HG03439 (cell line): ENCODE data around the gene ATP8A2.

Experiments
- ATAC-seq: cut with Tn5 transposase; IDR thresholded peaks from one replicate; pipeline ENCODE4 v1.9.1; 2021; ENCODE audit warnings: mild to moderate bottlenecking, moderate library complexity; ENCODE audit not compliant: unreplicated experiment

Gene ATP8A2

DNA sequence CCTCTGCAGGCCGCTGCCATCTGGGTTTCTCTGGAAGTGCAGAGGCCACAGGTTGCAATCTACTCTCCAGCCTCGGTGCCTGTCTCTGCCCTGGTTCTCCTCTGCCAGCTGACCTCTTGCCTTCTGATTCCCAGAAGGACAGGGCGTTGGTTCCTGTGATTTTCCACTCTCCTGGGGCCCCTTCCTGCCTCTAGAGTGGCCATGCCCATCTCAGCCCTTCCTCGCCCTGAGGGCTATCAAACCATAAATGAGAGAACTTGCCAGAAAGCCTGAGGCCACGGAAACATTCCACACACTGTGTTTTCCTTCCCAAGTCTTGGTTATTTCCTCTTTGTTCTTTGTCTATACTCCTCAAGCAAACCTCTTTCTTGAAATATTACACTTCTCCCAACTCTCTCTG is 533.8 kb downstream of the ATP8A2 start:
- ATAC-seq: no peak

DNA sequence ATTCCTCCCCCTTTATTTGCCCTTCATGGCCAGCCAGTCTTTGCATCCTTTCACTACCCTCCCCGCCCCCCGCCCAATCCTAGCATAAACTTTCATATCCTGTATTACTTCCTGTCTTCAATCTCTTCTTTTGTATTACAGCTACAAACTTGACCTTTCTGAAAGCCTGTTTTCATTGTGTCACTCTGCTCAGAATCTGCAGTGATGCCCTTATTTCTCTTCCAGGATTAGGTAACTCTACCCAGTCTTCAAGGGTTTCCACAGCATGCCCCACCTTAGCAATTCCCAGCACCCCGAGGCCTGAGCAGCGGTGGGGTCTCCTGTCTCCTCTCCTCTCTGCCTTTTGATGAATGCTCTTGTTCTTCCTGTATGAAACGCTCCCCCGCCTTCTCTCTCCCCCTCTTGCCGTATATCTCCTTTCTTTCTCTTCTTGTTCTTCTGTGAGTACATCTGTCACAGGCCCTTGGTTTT is 534.5 kb downstream of the ATP8A2 start:
- ATAC-seq: no peak

DNA sequence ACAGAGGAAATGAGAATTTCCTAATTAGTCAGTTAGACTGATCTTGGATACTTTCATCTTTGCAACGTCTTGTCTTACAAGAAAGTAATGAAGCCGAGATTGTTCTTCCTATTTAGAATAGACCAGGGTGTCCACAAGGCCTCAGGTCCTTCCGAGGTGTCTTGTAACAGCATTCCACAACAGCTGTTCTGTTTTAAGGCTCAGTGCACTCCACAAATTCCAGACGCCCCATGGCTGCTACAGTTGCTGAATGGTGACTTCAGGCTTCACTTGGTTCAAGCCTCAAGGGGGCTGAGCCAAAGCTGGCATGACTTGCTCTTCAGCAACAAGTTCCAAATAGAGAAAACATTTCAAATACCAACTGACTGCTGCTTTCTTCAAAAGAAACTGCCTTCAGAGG is 536.6 kb downstream of the ATP8A2 start:
- no peak for ATAC-seq

DNA sequence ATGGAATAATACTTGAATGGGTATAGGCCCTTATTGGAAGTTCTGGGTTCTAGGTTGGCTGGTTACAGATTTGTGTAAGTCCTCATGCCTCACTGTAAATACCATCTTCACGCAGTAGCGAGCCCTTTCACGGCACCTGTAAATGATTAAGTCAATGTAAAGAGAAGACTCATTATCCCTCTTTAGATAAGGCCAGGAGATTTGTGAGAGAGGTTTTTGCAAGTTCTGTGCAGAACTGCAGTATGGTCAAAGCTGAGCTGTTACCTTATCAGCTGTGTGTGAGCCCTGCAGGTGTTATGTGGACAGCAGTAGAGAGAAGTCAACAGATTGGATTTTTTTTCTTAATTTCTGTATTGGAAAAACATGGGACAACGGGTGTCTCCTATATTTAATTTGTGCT is 538.5 kb downstream of the ATP8A2 start:
- ATAC-seq: no peak

DNA sequence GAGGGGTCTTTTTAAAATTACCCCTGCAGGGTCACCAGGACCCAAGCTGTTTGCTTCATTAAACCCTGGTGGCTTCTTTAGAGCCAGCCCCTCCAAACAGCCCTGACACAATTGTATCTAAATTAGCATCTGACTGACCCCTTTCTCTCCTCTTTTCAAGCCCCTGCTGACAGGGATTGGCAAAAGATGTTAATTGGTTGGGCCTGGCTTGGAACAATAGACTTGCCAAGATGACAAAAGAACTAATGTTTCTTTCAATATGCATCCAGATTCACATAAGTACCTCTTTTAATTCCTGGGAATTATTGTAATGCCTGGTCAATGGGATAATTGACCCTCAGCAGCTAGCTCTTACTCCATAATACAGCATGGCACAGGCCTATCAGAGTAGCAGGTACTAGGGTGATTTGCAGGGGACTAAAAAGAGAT is 539.2 kb downstream of the ATP8A2 start:
- no peak for ATAC-seq

DNA sequence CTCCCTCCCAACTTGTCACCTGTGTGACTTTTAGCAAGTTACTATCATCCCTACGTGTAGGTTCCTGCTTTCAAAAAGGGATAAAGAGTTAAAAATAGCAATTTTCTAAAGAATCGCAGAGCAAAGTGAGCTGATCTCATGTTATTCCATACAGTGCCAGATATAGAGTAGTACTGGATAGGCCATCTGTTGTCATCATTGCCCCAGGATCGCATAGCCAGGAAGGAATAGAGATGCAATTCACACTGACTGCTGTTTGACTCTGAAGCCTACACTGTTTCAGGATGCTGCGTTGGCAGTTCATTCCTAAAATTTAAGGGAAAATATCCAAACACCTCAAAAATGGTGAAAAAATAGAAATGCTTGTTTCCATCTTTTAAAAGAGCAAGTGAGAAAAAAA is 541.2 kb downstream of the ATP8A2 start:
- no peak for ATAC-seq

DNA sequence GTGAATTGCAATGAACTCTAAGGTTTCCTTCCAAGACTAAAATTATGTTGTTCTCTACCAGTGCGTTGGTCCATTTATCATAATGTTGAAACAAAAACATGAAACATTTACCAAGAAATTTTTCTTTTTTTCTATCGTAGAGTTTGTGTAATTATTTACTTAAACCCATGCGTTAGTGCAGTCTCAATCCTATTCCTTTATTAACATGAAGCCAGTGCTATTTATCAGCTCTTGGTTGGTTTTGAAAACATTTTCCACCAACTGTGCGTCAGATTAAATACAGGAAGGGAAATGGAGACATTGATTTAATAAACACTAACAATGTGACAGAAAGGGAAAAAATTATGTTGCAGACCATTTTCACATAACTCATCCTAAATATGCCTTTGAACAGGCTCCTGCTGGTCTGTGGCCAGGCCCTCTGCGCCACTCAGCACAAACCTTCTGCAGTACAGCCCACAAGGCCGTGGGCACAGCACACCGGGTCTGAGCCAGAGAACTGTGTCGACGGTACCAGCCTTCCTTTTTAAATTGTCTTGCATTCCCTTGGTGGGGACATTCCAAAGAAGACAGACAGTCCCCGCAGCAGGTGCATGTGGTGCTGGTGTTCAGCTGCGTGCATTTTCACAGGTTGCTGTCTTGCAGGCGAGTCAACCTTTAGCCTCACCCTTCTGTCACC is 544.2 kb downstream of the ATP8A2 start:
- no peak for ATAC-seq

DNA sequence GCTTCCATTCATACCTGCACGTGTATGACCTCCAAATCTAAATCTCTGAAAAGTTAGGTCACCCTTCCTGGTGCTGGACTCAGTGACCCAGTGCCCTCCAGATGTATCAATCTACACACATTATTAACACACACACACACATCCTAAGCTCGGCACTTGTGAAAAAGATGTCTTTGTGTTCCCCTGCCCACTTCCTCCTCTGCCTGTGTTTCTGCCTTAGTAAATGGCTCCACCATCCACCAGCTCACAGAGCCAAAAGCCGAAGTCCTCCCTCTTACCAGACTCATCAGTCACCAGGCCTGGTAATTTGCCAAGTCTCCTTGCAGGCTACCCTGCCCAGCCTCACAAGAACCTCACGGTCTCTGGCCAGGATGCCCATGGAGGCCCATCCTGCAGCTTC is 548.5 kb downstream of the ATP8A2 start:
- no peak for ATAC-seq

DNA sequence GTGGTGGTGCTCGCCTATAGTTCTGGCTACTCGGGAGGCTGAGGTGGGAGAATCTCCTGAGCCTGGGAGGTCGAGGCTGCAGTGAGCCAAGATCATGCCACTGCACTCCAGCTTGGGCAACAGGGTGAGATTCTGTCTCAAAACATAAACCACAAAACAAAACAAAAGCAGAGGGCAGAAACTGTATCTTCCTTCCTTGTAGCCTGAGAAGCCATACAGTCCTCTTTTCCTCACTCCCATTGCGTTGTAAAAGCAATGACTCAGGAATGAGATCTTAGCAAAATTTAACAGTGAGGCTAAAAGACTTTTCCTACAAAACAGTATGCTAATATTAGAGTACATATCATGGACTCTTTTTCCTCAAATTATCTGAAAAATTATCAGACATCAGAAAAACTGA is 549.2 kb downstream of the ATP8A2 start:
- no peak for ATAC-seq

DNA sequence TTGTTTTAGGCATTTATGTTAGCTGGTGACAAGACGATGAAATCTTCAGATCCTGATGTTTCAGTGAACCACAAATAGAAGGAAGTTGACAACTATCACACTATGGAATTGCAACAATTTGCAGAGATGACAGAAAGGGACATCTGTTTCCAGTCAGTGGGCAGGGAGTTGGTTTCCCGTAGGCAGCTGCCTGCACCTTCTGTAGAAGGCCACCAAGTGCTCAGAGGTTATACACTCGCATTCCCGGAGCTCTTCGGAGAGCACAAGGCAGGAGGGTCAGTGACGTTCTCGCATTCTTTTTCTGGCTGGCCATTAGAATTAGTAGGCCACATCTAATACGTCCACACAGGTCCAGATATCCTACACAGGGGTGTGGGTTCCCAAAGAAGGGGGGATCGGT is 550.6 kb downstream of the ATP8A2 start:
- no peak for ATAC-seq

DNA sequence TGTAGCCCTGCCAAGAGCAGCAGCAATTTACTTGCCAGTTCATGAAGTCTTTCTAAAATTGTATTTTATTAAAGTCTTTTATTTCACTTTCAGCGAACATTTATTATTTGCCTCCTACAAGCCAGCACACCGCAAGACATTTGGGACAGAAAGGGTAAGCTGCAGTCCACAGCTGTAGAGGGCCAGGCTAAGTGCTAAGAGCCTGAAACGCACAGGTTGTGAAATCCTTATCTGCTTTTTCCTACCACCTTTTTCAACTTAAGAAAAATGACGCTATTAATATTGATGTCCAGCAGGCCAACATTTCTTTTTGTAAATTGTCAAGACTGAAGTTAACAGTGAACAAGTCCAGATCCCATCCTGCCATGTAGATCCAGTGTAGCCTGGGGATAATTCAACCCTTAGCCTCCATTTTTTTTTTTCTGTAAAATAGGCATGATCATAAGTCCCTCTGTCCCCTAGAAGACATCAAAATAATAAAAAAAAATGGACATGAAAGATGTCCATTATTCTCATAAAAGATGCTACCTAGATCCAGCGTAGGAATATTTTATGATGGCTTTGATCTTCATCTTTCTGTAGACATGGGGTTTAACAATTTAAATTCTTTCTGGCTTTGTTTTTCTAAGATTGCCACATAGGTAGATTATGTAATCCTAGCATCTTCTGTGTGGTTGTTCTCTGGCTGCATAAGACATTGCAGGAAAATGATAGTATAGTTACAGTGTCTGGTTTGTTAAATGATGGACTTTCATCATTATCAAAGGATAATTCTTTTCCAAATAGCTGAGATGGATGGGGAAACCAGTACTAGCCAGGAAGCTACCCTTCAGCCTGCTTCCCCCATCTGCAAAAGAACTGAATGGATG is 551.7 kb downstream of the ATP8A2 start:
- ATAC-seq: no peak

DNA sequence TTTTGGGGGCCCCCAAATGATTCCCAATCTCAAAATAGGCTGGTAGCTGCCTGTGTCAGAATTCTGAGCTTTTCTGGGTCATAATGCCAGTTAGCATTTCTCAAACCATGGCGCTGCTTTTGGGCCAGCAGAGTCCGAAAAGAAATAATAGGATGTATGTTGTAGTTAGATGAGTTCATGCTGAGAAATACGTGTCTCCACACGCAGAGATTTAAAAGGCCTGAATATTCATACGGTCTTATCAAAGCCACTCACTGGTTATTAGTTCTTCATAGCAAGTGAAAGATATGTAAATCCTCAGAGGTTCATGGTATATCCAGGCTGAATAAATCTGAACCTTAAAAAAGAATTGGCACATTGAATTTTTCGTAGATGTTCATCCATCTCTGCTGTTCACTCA is 555.6 kb downstream of the ATP8A2 start:
- ATAC-seq: no peak

DNA sequence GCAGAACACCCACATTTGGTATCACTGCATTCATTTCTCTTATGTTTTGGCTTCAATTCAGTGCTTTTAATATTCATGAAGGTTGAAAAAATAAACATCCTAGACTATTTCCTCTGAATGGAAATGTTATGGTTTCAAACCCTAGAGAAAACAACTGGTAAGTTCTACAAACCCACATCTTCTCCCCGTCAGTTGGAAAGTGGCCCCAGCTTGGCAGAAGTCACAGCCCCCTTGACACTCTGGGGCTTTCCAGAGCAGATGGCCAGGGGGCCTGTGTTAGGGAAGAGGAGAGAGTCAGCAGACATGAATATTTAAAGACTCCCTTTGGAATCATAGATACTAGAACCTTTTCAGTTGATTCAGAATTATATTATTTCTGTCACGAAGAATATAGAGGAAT is 556.2 kb downstream of the ATP8A2 start:
- no peak for ATAC-seq

DNA sequence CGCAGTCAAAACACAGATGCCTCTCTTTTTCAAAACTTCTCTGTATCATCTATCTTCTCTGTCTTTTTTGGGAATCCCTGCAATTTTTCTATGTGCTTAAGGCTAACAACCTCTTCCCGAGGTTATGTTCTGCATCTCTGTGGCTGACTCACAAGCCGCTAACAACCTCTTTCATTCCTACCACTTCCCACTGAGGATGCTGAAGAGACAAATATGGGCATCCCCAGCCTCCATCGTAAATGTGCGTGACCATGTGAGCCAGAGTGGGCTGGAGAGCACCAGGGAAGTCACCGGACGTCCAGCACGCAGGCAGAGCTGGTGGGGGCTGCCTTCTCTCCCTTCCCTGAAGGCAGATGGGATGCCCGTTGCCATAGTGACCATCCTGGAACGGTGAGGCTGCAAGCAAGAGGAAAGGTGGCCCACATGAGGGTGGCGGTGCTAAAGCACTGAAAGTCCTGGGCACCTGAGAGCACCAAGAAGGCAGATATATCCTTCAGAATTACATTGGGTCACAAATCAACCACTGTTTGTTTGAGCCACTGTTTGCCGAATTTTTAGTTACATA is 557.2 kb downstream of the ATP8A2 start:
- ATAC-seq: no peak

DNA sequence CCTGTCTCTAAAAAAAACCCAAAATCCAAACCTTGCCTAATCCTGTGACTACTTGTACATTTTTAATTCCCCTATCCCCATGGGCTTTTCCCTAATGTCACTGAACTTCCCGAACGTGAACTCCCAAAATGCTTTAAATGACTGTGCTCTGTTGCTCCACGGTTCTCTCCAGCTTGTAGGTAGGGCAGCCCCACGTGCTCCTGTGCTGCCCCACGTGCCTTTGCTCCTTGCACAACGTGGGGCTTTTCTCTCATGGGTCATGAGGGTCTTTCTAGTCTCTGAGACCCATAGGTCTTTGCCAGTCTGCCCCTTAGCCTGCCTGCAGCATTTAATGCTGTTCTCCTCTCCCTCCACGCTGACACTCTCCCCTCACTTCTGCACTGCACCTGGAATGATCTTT is 558.0 kb downstream of the ATP8A2 start:
- ATAC-seq: no peak

DNA sequence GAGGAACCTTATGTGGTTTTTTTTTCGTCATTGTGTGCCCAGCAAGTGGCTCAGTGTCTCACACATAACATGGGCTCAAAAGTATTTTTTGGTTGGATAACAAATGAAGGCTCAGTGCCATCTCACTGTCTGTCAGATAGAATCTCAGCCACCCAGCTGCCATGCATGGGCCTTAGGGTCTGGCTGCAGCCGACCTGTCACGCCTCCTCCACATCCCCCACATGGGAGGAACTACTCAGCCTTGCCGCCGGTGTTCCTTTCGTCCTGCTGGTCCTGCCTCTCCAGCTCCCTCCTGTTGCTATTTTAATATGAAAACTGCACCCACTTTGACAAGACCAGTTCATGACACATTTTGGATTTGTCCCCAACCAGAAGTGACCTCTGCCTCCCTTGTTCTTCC is 558.9 kb downstream of the ATP8A2 start:
- ATAC-seq: no peak

DNA sequence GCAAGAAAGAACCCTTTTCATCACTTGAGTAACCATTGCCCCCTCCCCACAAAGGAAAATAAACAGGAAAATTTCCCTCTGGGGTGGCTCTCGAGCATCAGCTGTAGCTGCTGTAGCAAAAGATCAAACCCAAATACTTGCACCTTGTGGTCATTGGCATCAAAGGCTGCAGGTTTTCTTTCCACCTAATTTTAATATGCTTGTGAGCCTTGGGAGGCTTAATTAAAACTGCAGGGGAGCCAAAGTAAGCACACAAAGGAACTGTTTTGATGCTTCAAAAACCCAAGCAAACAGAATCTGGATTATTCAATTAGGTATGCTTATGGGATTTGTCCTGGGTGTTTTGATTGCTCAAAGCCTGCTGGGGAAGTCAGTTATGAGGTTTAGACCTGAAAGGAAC is 560.6 kb downstream of the ATP8A2 start:
- no peak for ATAC-seq

DNA sequence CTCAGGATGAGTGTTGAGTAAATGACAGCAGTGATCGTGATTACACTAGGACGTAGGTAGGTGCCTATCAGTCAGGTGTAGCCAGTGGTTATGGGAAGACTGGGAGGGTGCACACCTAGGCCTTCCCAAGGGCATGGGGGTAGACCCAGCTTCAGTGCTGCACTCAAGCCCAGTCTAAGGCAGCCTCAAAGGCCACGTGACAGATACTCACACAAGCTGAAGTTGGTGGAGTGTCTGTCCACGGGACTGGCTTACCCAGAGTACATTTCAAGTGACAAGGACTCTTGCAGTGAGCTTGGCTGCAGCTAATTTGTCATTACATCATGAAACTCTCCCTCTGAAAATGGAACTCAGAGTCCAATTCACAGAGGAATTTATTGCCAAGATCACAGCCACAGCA is 561.7 kb downstream of the ATP8A2 start:
- ATAC-seq: no peak

DNA sequence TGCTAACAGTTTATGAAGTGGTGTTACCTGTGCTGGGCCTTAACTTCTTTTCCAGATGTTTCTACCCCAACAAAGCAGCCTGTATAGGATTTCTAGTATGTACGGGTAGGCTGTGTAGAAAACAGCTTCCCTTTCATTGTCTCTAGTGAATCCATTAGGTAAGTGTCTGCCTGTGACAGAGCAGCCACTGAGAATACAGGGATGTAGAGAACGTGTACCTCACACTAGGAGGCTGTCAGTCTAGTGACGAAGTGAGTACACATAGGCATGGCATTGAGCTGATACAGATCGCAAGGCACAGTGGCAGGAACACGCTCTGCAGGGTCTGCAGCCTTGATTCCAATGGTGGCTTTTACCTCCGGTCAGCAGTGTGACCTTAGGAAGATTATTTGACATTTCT is 562.4 kb downstream of the ATP8A2 start:
- ATAC-seq: no peak

DNA sequence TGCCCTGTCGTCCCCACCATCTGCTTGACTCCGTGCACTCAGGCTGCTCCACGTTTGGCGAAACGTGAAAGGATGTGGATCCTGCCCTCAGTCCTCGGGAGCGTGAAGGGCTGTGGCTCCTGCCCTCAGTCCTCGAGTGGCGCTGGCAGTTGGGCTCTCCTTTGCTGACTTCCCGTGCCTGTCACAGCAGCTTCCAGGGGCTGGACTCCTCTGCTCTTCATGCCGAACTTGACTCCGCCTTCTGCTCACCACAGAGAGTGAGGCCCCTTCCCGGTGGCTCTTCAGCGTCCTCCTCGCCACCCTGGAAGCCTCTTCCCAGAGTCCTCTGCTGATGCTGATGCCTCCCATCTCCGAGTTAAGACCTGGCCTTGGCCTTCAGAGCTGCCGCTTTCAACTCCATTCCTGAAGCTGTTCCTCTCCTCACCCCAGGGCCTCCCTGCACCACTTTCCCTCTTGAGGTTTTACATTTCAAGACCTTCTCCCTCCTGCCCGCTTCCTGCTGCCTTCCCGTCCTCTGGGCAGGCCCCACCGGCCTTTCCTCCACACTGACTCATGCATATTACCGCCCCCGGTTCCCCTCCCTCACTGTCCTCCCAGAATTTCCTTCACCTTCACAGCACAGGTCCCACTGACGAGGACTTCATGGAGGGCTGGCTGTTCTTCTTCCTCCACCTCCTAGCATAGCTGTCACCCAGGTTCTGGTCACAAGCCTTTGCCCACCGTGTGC is 568.4 kb downstream of the ATP8A2 start:
- ATAC-seq: no peak

DNA sequence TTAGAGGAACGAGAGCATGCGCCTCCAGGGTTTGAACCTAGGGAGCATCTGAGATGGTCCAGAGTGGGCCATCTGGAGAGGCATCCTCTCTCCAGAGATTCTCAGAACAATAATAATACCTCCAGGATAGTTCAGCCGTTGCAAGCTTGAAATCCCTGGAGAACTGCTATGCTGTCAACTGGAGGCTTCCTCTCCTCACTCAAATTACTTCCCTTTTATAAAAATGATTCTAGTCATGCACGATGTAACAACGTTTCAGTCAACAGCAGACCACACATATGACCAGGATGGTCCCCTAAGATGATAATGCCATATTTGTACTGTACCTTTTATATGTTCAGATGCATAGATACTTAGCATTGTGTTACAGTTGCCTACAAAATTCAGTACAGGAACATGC is 571.3 kb downstream of the ATP8A2 start:
- ATAC-seq: no peak
